Thoracic aorta (tissue), 2 donors: Measurements from ENCODE around the gene PIGZ. TPM values are rescaled to one million over a fixed set of nuclear protein-coding genes. Genes with fewer than 3 reads are reported as not detected.

Source experiments
- ATAC-seq: fragments of 150-250 bp; one replicate; pipeline ENCODE4 v1.8.0; 2017; ENCODE audit warnings: low read depth; ENCODE audit not compliant: insufficient number of reproducible peaks, low FRiP score
- DNase-seq: peaks from one replicate; pipeline ENCODE4 v3.0.0-alpha.2; 2020; ENCODE audit warnings: low spot score
- H3K27ac ChIP-seq, 2 donors: fragments of 200-600 bp; sonication (generic); 1 replicate in 1 of 2; 2 replicates in 1 of 2; pipeline ENCODE4 v1.5.1; 2016; ENCODE audit warnings: mild to moderate bottlenecking in 2 of 2, moderate library complexity in 2 of 2
- H3K27me3 ChIP-seq: fragments of 200-600 bp; sonication (generic); replicated peaks from 2 replicates; pipeline ENCODE4 v1.6.0; 2016; ENCODE audit warnings: mild to moderate bottlenecking; ENCODE audit not compliant: insufficient read depth
- H3K36me3 ChIP-seq: fragments of 200-600 bp; sonication (generic); one replicate; pipeline ENCODE4 v1.5.1; 2016
- H3K4me1 ChIP-seq, 2 donors: fragments of 200-600 bp; sonication (generic); 1 replicate in 1 of 2; 2 replicates in 1 of 2; pipeline versions ENCODE4 v1.5.1 to v1.6.0; 2016; ENCODE audit warnings: low read depth in 2 of 2, mild to moderate bottlenecking in 1 of 2; ENCODE audit not compliant: control insufficient read depth in 1 of 2
- H3K4me3 ChIP-seq: fragments of 200-600 bp; sonication (generic); 2 replicates; pipeline ENCODE4 v1.5.1; 2016; ENCODE audit warnings: mild to moderate bottlenecking
- H3K9me3 ChIP-seq: fragments of 200-600 bp; sonication (generic); 2 replicates; pipeline ENCODE4 v1.5.1; 2016
- total RNA-seq, 2 donors: library from RNA; depleted of rRNA; stranded (reverse); fragments of >200 nt; gene quantifications; one replicate each; pipeline versions ENCODE4 v1.1.0 to v1.2.3, GENCODE V29; 2016
- TF ChIP-seq, protein P1 (sequence below): fragments of 200-600 bp; sonication (generic); IDR thresholded peaks from one replicate; pipeline ENCODE4 v1.5.1; 2019; ENCODE audit warnings: antibody characterized with exemption

PIGZ gene
- total RNA-seq, 2 donors from 2014 or later = 11.0 to 17.4 TPM

DNA sequence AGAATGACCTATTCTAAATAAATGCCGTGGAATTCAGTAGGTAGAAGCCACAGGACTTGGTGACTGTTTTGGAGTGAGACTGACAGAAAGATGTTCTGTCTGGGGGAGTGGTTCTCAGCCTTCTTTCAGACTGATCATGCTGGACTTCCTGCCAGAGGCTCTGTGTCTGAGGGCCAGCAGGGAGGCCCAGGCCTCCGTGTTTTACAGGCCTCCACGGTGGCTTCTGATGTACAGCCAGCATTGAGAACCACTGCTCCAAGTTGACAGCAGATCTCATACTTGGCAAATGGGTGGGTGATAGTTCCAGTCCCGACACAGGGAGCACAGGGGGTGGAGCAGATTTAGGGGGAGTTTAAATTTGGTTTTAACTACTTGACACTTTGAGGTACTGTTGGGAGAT lies 6.7 kb upstream of the PIGZ start:
- no peaks in the 10 kb centered on the region for H3K9me3 ChIP-seq
- no peak for DNase-seq
- TF ChIP-seq, protein P1, sequence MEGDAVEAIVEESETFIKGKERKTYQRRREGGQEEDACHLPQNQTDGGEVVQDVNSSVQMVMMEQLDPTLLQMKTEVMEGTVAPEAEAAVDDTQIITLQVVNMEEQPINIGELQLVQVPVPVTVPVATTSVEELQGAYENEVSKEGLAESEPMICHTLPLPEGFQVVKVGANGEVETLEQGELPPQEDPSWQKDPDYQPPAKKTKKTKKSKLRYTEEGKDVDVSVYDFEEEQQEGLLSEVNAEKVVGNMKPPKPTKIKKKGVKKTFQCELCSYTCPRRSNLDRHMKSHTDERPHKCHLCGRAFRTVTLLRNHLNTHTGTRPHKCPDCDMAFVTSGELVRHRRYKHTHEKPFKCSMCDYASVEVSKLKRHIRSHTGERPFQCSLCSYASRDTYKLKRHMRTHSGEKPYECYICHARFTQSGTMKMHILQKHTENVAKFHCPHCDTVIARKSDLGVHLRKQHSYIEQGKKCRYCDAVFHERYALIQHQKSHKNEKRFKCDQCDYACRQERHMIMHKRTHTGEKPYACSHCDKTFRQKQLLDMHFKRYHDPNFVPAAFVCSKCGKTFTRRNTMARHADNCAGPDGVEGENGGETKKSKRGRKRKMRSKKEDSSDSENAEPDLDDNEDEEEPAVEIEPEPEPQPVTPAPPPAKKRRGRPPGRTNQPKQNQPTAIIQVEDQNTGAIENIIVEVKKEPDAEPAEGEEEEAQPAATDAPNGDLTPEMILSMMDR = no peak
- no peak overlapping the region for H3K27ac ChIP-seq
- H3K4me3 ChIP-seq = no peak overlapping the region
- no peaks in the 10 kb centered on the region for H3K36me3 ChIP-seq
- no peaks in the 10 kb centered on the region for H3K27me3 ChIP-seq
- H3K4me1 ChIP-seq = no peaks in the 10 kb centered on the region
- no peak for ATAC-seq

- no peak overlapping the region for H3K4me3 ChIP-seq
- TF ChIP-seq, protein P1 = no peak
- no peaks in the 10 kb centered on the region for H3K27me3 ChIP-seq
- H3K4me1 ChIP-seq = no peaks in the 10 kb centered on the region
- no peaks in the 10 kb centered on the region for H3K9me3 ChIP-seq
- DNase-seq = no peak
- H3K36me3 ChIP-seq = no peaks in the 10 kb centered on the region
- H3K27ac ChIP-seq = no peak overlapping the region
- ATAC-seq = no peak
These were observed 6.0 kb upstream of the PIGZ start for GRCh38 chr3:196974661-196975060.

- TF ChIP-seq, protein P1 = no peak
- DNase-seq = no peak
- Histone ChIP-seq H3K27me3 (no peaks in the 10 kb centered on the region), H3K4me1 (peaks cover 7% of the 10 kb centered on the region in 2 donors), H3K36me3 (no peaks in the 10 kb centered on the region), H3K9me3 (no peaks in the 10 kb centered on the region), H3K27ac (no peak overlapping the region), H3K4me3 (no peak overlapping the region)
- ATAC-seq = no peak
These were observed 2.6 kb upstream of the PIGZ start for GRCh38 chr3:196971094-196971698.

- no peak overlapping the region for H3K4me3 ChIP-seq
- H3K9me3 ChIP-seq = no peaks in the 10 kb centered on the region
- H3K4me1 ChIP-seq = peaks cover 7% of the 10 kb centered on the region in 2 donors
These were observed 2.0 kb upstream of the PIGZ start for GRCh38 chr3:196970547-196971093.

More at GRCh38 chr3:196970547-196971093, 2.0 kb upstream of the PIGZ start:
- Histone ChIP-seq H3K27ac (no peak overlapping the region), H3K36me3 (no peaks in the 10 kb centered on the region), H3K27me3 (no peaks in the 10 kb centered on the region)
- DNase-seq = no peak
- ATAC-seq = no peak
- TF ChIP-seq, protein P1 = no peak
